GM21526 (cell line): ENCODE results near the gene FTCD.
"Not testable (repeated sequence)": the region's sequence is repeated elsewhere in the genome, so short reads cannot be mapped to it uniquely, and the experiment has no call there.

Experiments
- ATAC-seq: cut with Tn5 transposase; IDR thresholded peaks from one replicate; pipeline ENCODE4 v1.9.1; 2021; ENCODE audit warnings: moderate library complexity; ENCODE audit not compliant: unreplicated experiment, low FRiP score

Gene FTCD

DNA sequence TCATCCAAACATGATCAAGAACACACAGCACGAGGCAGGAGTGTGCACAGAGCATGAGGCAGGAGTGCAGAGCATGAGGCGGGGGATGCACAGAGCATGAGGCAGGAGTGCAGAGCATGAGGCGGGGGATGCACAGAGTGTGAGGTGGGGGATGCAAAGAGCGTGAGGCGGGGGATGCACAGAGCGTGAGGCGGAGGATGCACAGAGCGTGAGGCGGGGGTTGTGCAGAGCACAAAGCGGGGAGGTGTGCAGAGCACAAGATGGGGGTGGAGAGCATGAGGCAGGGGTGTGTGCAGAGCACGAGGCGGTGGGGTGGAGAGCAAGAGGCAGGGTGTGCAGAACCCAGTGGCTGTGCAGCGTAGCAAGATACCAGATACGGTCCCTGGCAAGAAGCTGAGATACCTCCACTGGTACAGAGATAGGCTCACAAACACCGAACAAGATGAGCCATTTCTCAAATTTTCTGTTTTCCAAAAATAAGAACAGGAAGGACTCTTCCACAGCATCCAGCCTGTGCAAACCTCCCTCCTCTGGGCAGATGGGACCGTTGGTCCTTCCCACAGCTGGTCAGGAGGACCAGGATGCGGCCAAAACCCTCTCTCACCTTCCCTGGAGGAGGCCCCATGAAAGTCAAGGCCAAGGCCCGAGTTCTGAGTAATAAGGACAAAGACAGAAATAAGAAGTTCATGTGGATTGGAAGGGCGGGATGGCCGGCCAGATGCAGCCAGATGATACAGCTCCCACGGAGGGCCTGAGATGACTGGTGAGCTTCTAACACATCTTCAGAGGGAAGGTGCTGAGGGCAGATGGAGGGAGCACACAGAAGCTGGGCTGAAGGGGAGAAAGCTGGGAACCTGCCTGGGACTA, 16.9 kb upstream of the FTCD start:
- no peak for ATAC-seq

- ATAC-seq, result no peak
These were observed 16.2 kb upstream of the FTCD start for GRCh38 chr21:46171585-46171984.

GRCh38 chr21:46170436-46171193, 15.2 kb upstream of the FTCD start:
- ATAC-seq, result not testable (repeated sequence)

- ATAC-seq, result no peak
These were observed 13.4 kb upstream of the FTCD start for GRCh38 chr21:46168659-46169386.

GRCh38 chr21:46168238-46168637, 12.9 kb upstream of the FTCD start:
- ATAC-seq, result no peak

DNA sequence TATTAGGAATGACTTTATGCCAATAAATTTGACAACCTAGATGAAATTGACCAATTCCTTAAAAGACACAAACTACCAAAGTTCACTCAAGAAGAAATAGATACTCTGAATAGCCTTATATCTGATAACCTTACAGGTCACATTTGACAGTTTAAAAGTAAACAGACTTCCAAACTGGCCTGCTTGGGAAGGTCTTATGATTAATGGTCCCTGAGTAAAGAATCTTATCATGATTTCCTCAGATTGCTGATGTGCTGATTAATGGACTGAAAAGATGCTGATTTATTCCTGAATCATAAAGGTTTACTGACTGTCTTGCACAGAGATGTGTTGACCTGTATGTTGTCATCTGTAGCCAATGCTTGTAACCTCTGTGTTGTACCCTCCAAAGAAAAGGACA, 9.7 kb upstream of the FTCD start:
- ATAC-seq, result no peak

DNA sequence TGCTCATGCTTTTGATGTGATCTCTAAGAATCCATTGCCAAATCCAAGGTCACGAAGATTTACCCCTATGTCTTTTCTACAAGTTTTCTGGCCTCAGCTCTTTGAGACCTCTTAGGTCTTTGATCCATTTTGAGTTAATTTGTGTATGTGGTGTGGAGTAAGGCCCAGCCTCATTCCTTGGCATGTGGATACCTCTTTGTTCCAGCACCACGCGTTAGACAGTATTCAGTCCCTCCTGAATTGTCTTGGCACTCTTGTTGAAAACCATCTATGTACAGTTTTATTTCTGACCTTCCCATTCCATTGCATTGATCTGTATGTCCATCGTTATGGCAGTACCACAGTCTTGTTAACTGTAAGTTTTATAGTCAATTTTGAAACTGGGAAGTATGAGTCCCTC, 8.0 kb upstream of the FTCD start:
- ATAC-seq, result no peak

GRCh38 chr21:46161633-46162592, 6.5 kb upstream of the FTCD start:
- no peak for ATAC-seq

GRCh38 chr21:46160907-46161632, 5.7 kb upstream of the FTCD start:
- no peak for ATAC-seq

DNA sequence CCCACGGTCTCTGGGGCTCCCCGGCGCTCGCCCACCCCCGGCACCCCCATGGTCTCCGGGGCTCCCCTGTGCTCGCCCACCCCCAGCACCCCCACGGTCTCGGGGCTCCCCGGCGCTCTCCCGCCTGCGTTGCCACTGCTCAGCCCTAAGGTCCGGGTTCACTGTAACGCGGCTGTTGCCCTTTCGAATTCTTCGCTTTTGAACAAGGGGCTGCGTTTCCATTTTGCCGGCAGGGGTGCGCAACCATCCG, 5.2 kb upstream of the FTCD start:
- no peak for ATAC-seq

DNA sequence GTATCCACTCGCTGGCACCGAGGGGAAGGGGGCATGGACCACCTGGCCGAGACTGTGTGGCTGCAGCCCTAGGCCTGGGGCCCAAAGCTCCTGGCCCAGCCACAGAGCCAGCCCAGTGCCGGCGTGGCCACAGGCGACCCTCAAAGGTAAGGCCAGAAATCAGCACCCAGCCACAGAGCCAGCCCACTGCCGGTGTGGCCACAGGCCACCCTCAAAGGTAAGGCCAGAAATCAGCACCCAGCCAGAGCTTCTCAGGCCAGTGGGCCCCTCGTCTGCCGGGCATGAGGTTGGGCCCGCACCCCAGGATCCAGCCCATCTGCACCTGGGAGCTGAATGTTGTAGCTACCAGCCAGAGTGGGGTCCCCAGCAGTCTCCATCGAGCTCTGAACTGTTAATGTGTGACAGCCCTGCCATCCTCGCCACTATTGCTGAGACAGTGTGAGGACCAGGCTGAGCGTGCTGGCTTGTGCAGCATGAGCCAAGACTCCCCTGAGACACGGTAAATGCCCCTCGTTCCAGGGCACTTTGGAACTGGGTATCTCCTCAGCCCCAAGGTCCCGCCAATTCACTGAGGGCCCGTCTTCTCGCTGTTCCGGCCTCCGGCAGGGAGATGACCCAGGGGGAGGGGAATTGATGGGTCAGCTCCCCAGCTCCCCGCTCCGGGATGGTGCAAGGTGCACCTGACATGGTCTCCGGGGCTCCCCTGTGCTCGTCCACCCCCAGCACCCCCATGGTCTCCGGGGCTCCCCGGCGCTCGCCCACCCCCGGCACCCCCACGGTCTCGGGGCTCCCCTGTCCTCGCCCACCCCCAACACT, 4.7 kb upstream of the FTCD start:
- ATAC-seq, result no peak

- ATAC-seq, result no peak
These were observed 4.0 kb upstream of the FTCD start for GRCh38 chr21:46159390-46159789.

DNA sequence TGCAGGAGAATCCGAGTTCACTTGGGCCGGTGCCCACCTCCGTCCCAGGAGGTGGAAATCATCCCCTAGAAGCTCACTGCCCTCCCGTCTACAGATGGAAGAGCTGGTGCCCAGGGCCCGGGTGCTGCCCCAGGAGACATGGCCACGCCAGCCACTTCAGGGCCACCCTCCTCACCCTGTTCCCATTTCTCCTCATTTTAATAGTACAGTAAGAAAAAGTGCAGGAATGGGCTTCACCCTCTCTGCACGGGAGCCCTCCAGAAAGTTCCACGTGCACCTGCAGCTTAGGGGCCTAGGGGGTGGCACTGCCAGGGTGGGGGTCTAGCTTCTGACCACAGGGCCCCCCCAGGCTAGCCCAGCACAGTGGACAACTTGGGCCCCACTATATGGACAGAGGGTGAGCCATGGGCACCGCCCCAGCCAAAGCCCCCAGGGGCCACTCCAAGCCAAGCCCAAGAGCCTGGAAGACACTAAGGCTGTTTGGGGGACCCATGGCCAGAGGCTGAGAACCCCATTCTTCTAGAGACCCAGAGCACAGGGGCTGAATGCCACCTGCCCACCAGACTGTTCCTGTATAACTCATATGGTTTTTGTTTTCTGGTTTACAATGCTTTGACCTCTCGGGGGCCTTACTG, 3.4 kb upstream of the FTCD start:
- ATAC-seq, result no peak

- ATAC-seq, result no peak
These were observed 2.6 kb upstream of the FTCD start for GRCh38 chr21:46157987-46158451.

- ATAC-seq, result no peak
These were observed 2.1 kb upstream of the FTCD start for GRCh38 chr21:46157396-46157986.

GRCh38 chr21:46156678-46157077, 1.3 kb upstream of the FTCD start:
- no peak for ATAC-seq

- no peak for ATAC-seq
These were observed 933 bp upstream of the FTCD start for GRCh38 chr21:46156378-46156645.

- ATAC-seq, result no peak
These were observed 345 bp downstream of the FTCD start for GRCh38 chr21:46154955-46155513.
